Liver (tissue), 9 donors: ENCODE data around the gene WNK1. TPM values are rescaled to one million over a fixed set of nuclear protein-coding genes. Genes with fewer than 3 reads are reported as not detected.

Experiments used
- DNase-seq: peaks from one replicate; pipeline ENCODE4 v3.0.0-alpha.2; 2017; ENCODE audit warnings: low spot score
- H3K27ac ChIP-seq, 2 donors: one replicate each; pipeline ENCODE4 v1.7.0; 2013; ENCODE audit warnings: inconsistent platforms in 2 of 2, low read length in 2 of 2, control low read depth in 1 of 2, low read depth in 1 of 2, mild to moderate bottlenecking in 1 of 2
- H3K27me3 ChIP-seq, 4 donors: one replicate each; pipeline versions ENCODE4 v1.6.1 to v1.7.0; 2013; ENCODE audit warnings: low read length in 3 of 4, inconsistent platforms in 1 of 4, mild to moderate bottlenecking in 1 of 4, moderate library complexity in 1 of 4; ENCODE audit not compliant: control insufficient read depth in 4 of 4, insufficient read depth in 4 of 4
- H3K36me3 ChIP-seq, 4 donors: one replicate each; pipeline versions ENCODE4 v1.6.1 to v1.7.0; 2013; ENCODE audit warnings: low read length in 3 of 4, mild to moderate bottlenecking in 3 of 4, low read depth in 1 of 4, moderate library complexity in 1 of 4; ENCODE audit not compliant: control insufficient read depth in 4 of 4, insufficient read depth in 3 of 4
- H3K4me1 ChIP-seq, 4 donors: one replicate each; pipeline versions ENCODE4 v1.6.1 to v1.7.0; 2013; ENCODE audit warnings: low read length in 3 of 4, mild to moderate bottlenecking in 3 of 4, moderate library complexity in 1 of 4; ENCODE audit not compliant: control insufficient read depth in 4 of 4, insufficient read depth in 4 of 4
- H3K4me3 ChIP-seq, 3 donors: one replicate each; pipeline versions ENCODE4 v1.6.1 to v1.7.0; 2013; ENCODE audit warnings: low read length in 3 of 3, control low read depth in 1 of 3, low read depth in 1 of 3, mild to moderate bottlenecking in 1 of 3
- H3K9ac ChIP-seq, 2 donors: one replicate each; pipeline ENCODE4 v1.7.0; 2013; ENCODE audit warnings: low read length in 2 of 2, mild to moderate bottlenecking in 2 of 2, moderate library complexity in 2 of 2, control low read depth in 1 of 2, low read depth in 1 of 2
- H3K9me3 ChIP-seq, 4 donors: one replicate each; pipeline versions ENCODE4 v1.6.1 to v1.7.0; 2013; ENCODE audit warnings: low read length in 3 of 4; ENCODE audit not compliant: control insufficient read depth in 4 of 4
- EGR1 ChIP-seq, 2 donors: IDR thresholded peaks; 2 replicates each; pipeline ENCODE4 v1.6.1; 2016 to 2018; ENCODE audit warnings: antibody characterized with exemption in 2 of 2, low read depth in 2 of 2
- FOXA1 ChIP-seq: IDR thresholded peaks from 2 replicates; pipeline ENCODE4 v1.6.1; 2016; ENCODE audit warnings: antibody characterized with exemption
- FOXA2 ChIP-seq: IDR thresholded peaks from 2 replicates; pipeline ENCODE4 v1.6.1; 2016; ENCODE audit warnings: antibody characterized with exemption
- HNF4A ChIP-seq, 2 donors: conservative IDR thresholded peaks; 2 replicates each; pipeline ENCODE4 v1.6.1; 2016; ENCODE audit warnings: antibody characterized with exemption in 2 of 2, mild to moderate bottlenecking in 2 of 2
- HNF4G ChIP-seq: IDR thresholded peaks from 2 replicates; pipeline ENCODE4 v1.6.1; 2016; ENCODE audit warnings: antibody characterized with exemption
- JUND ChIP-seq, 2 donors: IDR thresholded peaks; 2 replicates each; pipeline ENCODE4 v1.6.1; 2016; ENCODE audit warnings: antibody characterized with exemption in 2 of 2
- NR2F2 ChIP-seq: IDR thresholded peaks from 2 replicates; pipeline ENCODE4 v1.6.1; 2016; ENCODE audit warnings: antibody characterized with exemption
- RAD21 ChIP-seq, 2 donors: IDR thresholded peaks; 2 replicates each; pipeline ENCODE4 v1.6.1; 2016; ENCODE audit warnings: antibody characterized with exemption in 2 of 2, mild to moderate bottlenecking in 2 of 2
- RXRA ChIP-seq, 2 donors: IDR thresholded peaks; 2 replicates each; pipeline ENCODE4 v1.6.1; 2017 to 2018; ENCODE audit warnings: antibody characterized with exemption in 2 of 2, mild to moderate bottlenecking in 1 of 2
- SP1 ChIP-seq: IDR thresholded peaks from 2 replicates; pipeline ENCODE4 v1.6.1; 2018; ENCODE audit warnings: antibody characterized with exemption, mild to moderate bottlenecking
- TAF1 ChIP-seq: conservative IDR thresholded peaks from 2 replicates; pipeline ENCODE4 v1.6.1; 2016; ENCODE audit warnings: antibody characterized with exemption, mild to moderate bottlenecking
- YY1 ChIP-seq: IDR thresholded peaks from 2 replicates; pipeline ENCODE4 v1.6.1; 2016; ENCODE audit warnings: antibody characterized with exemption, mild to moderate bottlenecking
- WGBS: extraction: QIAGEN DNeasy Blood & Tissue Kit; methylation state at CpG from one replicate; pipeline ENCODE4 v1.1.7; 2013; 5-methylcytosine and 5-hydroxymethylcytosine counted together
- polyA plus RNA-seq, 2 donors: library from polyadenylated mRNA; stranded (reverse) in 1 of 2; unstranded in 1 of 2; fragments of 200-250 nt in 1 of 2; fragments of >200 nt in 1 of 2; fragmentation: Nextera tagmentation in 1 of 2; extraction: Ambion mirVana in 1 of 2; gene quantifications; one replicate each; pipeline versions ENCODE4 v1.2.1 to v1.2.3, GENCODE V29; 2013 to 2015
- total RNA-seq, 2 donors: library from RNA; depleted of rRNA; stranded (reverse); fragments of >200 nt; gene quantifications; one replicate each; pipeline ENCODE4 v1.2.3, GENCODE V29; 2014
- TF ChIP-seq, protein P1 (sequence below): IDR thresholded peaks from 2 replicates; pipeline ENCODE4 v1.6.1; 2016; ENCODE audit warnings: antibody characterized with exemption
- TF ChIP-seq, protein P2 (sequence below): fragments of 150-350 bp; IDR thresholded peaks from 2 replicates; pipeline ENCODE4 v1.5.1; 2017; ENCODE audit warnings: improper control_type of control experiment, low read depth, low read length; ENCODE audit not compliant: missing input control
- TF ChIP-seq, protein P3 (sequence below): IDR thresholded peaks from 2 replicates; pipeline ENCODE4 v1.6.1; 2016; ENCODE audit warnings: antibody characterized with exemption
- TF ChIP-seq, protein P4 (sequence below): IDR thresholded peaks from 2 replicates; pipeline ENCODE4 v1.6.1; 2016; ENCODE audit warnings: antibody characterized with exemption
- TF ChIP-seq, protein P5 (sequence below): IDR thresholded peaks from 2 replicates; pipeline ENCODE4 v1.6.1; 2016; ENCODE audit warnings: antibody characterized with exemption, mild to moderate bottlenecking
- donor health status: healthy.
- donor health status: healthy.
- donor health status: healthy.
- donor health status: healthy.
- donor health status: healthy.

WNK1 gene
- total and polyA plus RNA-seq, 4 donors = 22.4 to 299 (median 53.8) TPM

DNA sequence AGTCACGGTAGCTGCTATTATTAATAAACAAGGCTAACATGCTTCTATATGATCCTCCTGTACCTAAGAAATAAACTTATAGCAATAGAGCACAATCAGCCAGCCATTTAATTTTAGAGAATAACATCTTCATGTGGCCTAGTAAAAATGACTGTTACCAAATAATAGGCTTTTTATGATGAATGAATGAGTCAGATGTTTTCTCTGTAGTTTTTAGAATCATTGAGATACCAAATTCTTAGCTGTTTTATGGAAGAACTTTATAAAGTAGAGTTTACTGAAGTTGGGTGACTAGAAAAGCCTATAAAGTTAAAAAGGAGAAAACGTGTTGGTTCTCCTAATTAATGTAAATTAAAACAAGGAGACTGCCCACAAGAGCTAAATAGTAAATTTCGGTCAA is 40.7 kb downstream of the WNK1 start:
- H3K4me3 ChIP-seq = no peak overlapping the region
- no peaks in the 10 kb centered on the region for H3K36me3 ChIP-seq
- H3K27me3 ChIP-seq = no peaks in the 10 kb centered on the region
- peaks cover 3 to 7% (median 4%) of the 10 kb centered on the region in 4 donors for H3K4me1 ChIP-seq
- 91% methylated on average over 3 of the region's 3 CpGs for WGBS
- DNase-seq = no peak
- H3K9me3 ChIP-seq = no peaks in the 10 kb centered on the region
- no peak overlapping the region for H3K9ac ChIP-seq
- H3K27ac ChIP-seq = no peak overlapping the region
- TF ChIP-seq, protein P1, sequence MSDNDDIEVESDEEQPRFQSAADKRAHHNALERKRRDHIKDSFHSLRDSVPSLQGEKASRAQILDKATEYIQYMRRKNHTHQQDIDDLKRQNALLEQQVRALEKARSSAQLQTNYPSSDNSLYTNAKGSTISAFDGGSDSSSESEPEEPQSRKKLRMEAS = no peak
- TF ChIP-seq, protein P2, sequence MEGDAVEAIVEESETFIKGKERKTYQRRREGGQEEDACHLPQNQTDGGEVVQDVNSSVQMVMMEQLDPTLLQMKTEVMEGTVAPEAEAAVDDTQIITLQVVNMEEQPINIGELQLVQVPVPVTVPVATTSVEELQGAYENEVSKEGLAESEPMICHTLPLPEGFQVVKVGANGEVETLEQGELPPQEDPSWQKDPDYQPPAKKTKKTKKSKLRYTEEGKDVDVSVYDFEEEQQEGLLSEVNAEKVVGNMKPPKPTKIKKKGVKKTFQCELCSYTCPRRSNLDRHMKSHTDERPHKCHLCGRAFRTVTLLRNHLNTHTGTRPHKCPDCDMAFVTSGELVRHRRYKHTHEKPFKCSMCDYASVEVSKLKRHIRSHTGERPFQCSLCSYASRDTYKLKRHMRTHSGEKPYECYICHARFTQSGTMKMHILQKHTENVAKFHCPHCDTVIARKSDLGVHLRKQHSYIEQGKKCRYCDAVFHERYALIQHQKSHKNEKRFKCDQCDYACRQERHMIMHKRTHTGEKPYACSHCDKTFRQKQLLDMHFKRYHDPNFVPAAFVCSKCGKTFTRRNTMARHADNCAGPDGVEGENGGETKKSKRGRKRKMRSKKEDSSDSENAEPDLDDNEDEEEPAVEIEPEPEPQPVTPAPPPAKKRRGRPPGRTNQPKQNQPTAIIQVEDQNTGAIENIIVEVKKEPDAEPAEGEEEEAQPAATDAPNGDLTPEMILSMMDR = no peak
- no peak for TF ChIP-seq EGR1 (IDR thresholded peaks at IDR 0.05; ENCODE audit: low read depth in 2 of 2)
- no peak for TF ChIP-seq JUND (IDR thresholded peaks at IDR 0.05)
- TF ChIP-seq FOXA1 = no peak
- TF ChIP-seq HNF4G = no peak
- no peak for TF ChIP-seq YY1
- TF ChIP-seq, protein P3, sequence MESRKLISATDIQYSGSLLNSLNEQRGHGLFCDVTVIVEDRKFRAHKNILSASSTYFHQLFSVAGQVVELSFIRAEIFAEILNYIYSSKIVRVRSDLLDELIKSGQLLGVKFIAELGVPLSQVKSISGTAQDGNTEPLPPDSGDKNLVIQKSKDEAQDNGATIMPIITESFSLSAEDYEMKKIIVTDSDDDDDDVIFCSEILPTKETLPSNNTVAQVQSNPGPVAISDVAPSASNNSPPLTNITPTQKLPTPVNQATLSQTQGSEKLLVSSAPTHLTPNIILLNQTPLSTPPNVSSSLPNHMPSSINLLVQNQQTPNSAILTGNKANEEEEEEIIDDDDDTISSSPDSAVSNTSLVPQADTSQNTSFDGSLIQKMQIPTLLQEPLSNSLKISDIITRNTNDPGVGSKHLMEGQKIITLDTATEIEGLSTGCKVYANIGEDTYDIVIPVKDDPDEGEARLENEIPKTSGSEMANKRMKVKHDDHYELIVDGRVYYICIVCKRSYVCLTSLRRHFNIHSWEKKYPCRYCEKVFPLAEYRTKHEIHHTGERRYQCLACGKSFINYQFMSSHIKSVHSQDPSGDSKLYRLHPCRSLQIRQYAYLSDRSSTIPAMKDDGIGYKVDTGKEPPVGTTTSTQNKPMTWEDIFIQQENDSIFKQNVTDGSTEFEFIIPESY = no peak
- no peak for TF ChIP-seq HNF4A (conservative IDR thresholded peaks at IDR 0.05)

DNA sequence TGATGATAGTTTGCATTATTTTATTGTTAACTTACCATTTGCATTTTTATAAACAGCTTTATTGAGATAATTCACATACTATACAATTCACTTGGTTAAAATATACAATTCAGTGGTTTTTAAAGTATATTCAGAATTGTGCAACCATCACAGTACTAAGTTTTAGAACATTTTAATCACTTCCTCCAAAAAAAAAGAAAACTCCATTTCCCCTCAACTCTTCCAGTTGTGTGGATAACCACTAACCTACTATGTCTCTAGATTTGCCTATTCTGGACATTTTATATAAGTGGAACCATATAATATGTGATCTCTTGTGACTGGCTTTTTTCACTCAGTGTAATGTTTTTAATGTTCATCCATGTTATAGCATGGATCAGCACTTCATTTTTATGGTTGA is 41.3 kb downstream of the WNK1 start:
- H3K4me1 ChIP-seq = peaks cover 3% of the 10 kb centered on the region in 4 donors
- TF ChIP-seq, protein P3 = no peak
- TF ChIP-seq RAD21 (IDR thresholded peaks at IDR 0.05) (no peak), NR2F2 (no peak), JUND (IDR thresholded peaks at IDR 0.05) (no peak), FOXA1 (no peak), FOXA2 (no peak), SP1 (no peak), HNF4A (conservative IDR thresholded peaks at IDR 0.05) (no peak), TAF1 (no peak), RXRA (IDR thresholded peaks at IDR 0.05) (no peak), EGR1 (IDR thresholded peaks at IDR 0.05; ENCODE audit: low read depth in 2 of 2) (no peak), HNF4G (no peak), YY1 (no peak)
- TF ChIP-seq, protein P4, sequence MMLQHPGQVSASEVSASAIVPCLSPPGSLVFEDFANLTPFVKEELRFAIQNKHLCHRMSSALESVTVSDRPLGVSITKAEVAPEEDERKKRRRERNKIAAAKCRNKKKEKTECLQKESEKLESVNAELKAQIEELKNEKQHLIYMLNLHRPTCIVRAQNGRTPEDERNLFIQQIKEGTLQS = no peak
- TF ChIP-seq, protein P5, sequence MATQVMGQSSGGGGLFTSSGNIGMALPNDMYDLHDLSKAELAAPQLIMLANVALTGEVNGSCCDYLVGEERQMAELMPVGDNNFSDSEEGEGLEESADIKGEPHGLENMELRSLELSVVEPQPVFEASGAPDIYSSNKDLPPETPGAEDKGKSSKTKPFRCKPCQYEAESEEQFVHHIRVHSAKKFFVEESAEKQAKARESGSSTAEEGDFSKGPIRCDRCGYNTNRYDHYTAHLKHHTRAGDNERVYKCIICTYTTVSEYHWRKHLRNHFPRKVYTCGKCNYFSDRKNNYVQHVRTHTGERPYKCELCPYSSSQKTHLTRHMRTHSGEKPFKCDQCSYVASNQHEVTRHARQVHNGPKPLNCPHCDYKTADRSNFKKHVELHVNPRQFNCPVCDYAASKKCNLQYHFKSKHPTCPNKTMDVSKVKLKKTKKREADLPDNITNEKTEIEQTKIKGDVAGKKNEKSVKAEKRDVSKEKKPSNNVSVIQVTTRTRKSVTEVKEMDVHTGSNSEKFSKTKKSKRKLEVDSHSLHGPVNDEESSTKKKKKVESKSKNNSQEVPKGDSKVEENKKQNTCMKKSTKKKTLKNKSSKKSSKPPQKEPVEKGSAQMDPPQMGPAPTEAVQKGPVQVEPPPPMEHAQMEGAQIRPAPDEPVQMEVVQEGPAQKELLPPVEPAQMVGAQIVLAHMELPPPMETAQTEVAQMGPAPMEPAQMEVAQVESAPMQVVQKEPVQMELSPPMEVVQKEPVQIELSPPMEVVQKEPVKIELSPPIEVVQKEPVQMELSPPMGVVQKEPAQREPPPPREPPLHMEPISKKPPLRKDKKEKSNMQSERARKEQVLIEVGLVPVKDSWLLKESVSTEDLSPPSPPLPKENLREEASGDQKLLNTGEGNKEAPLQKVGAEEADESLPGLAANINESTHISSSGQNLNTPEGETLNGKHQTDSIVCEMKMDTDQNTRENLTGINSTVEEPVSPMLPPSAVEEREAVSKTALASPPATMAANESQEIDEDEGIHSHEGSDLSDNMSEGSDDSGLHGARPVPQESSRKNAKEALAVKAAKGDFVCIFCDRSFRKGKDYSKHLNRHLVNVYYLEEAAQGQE = no peak
- TF ChIP-seq, protein P1 = no peak
- TF ChIP-seq, protein P2 = no peak
- H3K27me3 ChIP-seq = no peaks in the 10 kb centered on the region
- no peaks in the 10 kb centered on the region for H3K36me3 ChIP-seq
- H3K4me3 ChIP-seq = no peak overlapping the region
- no peaks in the 10 kb centered on the region for H3K9me3 ChIP-seq
- H3K9ac ChIP-seq = peak overlapping the region in 1 of 2 donors; percentile 44
- H3K27ac ChIP-seq = no peak overlapping the region
- DNase-seq = no peak
